Activated naive CD4-positive, alpha-beta T cell treated with anti-CD3 and anti-CD28 coated beads, Interleukin-2, amount 10 ng/mL, durations not matched to agents 7 days and 5 days (primary cell): ENCODE measurements around the gene SLC8A1.

Experiments
- CTCF ChIA-PET: fragments of 350-600 bp; sonication (Branson Sonifier 250); formaldehyde crosslinking; loops from one replicate; lab custom pipeline; 2021; ENCODE audit warnings: antibody characterized with exemption; lab: Charles Lee
- DNase-seq: peaks from one replicate; pipeline ENCODE4 v3.0.0-alpha.2; 2020
- H3K27ac Mint-ChIP-seq: one replicate; pipeline ENCODE4 v1.8.0; 2021; ENCODE audit warnings: mild to moderate bottlenecking, moderate library complexity, mixed read lengths
- H3K27me3 Mint-ChIP-seq: one replicate; pipeline ENCODE4 v1.8.0; 2021; ENCODE audit warnings: mild to moderate bottlenecking, mixed read lengths
- H3K36me3 Mint-ChIP-seq: one replicate; pipeline ENCODE4 v1.8.0; 2021; ENCODE audit warnings: mixed read lengths
- H3K4me1 Mint-ChIP-seq: one replicate; pipeline ENCODE4 v1.8.0; 2021; ENCODE audit warnings: mixed read lengths
- H3K4me3 Mint-ChIP-seq: one replicate; pipeline ENCODE4 v1.8.0; 2021; ENCODE audit warnings: mild to moderate bottlenecking, moderate library complexity, mixed read lengths
- H3K9me3 Mint-ChIP-seq: one replicate; pipeline ENCODE4 v1.8.0; 2021; ENCODE audit warnings: mixed read lengths

Gene SLC8A1

GRCh38 chr2:40451918-40452605 lies at the start of gene SLC8A1:
Gene SLC8A1, minus strand, starts transcription at chr2:40452090.
- Mint-ChIP-seq H3K27ac (no peak within 1 kb of the TSS), H3K4me1 (peaks cover 18% of the 10 kb centered on the region), H3K27me3 (peaks cover 41% of the 10 kb centered on the region), H3K4me3 (peak within 1 kb of the TSS; percentile 68), H3K9me3 (no peaks in the 10 kb centered on the region), H3K36me3 (no peaks in the 10 kb centered on the region)
- CTCF ChIA-PET = no interaction called here
- peak; percentile 24 for DNase-seq

GRCh38 chr2:40499437-40499836 lies 47.5 kb upstream of the SLC8A1 start:
- CTCF ChIA-PET = no interaction called here
- DNase-seq = no peak
- Mint-ChIP-seq H3K27me3 (no peaks in the 10 kb centered on the region), H3K4me3 (no peak overlapping the region), H3K4me1 (no peaks in the 10 kb centered on the region), H3K36me3 (no peaks in the 10 kb centered on the region), H3K27ac (no peak overlapping the region), H3K9me3 (no peaks in the 10 kb centered on the region)

DNA sequence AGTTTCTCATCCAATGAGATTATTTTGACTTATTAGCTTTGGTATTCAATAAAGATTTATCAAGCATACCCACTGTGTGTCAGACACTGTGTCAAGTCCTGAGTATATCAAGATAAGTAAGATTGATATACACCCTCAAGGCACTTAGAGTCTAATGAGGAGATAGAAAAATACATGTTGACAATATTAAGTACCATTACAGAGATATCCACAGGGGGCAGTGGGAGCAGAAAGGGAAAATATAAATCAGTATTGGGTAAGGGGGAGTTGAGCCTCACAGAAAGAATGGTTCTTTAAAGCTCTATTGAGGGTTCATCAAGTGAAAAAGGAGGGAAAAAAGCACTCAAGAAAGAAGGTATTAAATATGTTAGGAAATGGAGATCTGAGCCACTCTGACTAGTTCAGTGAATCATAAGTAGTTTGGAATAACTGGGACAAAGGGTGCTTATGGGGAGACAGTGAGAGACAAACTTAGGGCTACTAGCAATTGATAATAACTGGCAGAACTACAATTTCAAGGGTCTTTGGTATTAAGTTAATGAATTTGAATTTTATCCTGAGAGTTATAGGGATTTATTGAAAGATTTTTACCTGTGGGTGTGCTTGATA lies 45.5 kb upstream of the SLC8A1 start:
- CTCF ChIA-PET = no interaction called here
- H3K27me3 Mint-ChIP-seq = no peaks in the 10 kb centered on the region
- H3K9me3 Mint-ChIP-seq = no peaks in the 10 kb centered on the region
- no peak overlapping the region for H3K4me3 Mint-ChIP-seq
- H3K4me1 Mint-ChIP-seq = no peaks in the 10 kb centered on the region
- H3K27ac Mint-ChIP-seq = no peak overlapping the region
- DNase-seq = no peak
- no peaks in the 10 kb centered on the region for H3K36me3 Mint-ChIP-seq

DNA sequence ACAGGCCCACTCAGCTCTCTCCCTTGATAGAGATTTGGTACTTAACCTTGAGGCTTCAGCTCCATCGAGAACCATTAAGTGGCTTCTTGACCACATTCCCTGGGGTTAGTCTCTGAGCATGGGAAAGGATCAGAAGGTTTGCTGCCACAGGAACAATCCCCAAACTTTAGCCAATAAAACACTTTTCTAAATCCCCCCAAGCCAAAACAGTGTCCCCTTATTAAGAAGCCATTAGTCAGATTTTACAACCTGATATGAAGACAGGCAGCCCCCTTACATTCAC lies 37.7 kb upstream of the SLC8A1 start:
- Mint-ChIP-seq H3K27ac (no peak overlapping the region), H3K4me3 (peak overlapping the region; percentile 59)

GRCh38 chr2:40488927-40489677 lies 37.2 kb upstream of the SLC8A1 start:
- Mint-ChIP-seq H3K4me1 (peaks cover 10% of the 10 kb centered on the region), H3K4me3 (peak overlapping the region; percentile 59), H3K9me3 (no peaks in the 10 kb centered on the region), H3K36me3 (no peaks in the 10 kb centered on the region), H3K27ac (no peak overlapping the region), H3K27me3 (no peaks in the 10 kb centered on the region)
- CTCF ChIA-PET = interaction anchor here (0.8 kb wide), 1 partner anchor 64 kb away, joined by 4 read pairs; no protein-coding TSS in a partner anchor
- no peak for DNase-seq

More for the DNA sequence above, 37.7 kb upstream of the SLC8A1 start:
- CTCF ChIA-PET = no interaction called here
- Mint-ChIP-seq H3K36me3 (no peaks in the 10 kb centered on the region), H3K27me3 (no peaks in the 10 kb centered on the region), H3K9me3 (no peaks in the 10 kb centered on the region), H3K4me1 (peaks cover 10% of the 10 kb centered on the region)
- DNase-seq = no peak

DNA sequence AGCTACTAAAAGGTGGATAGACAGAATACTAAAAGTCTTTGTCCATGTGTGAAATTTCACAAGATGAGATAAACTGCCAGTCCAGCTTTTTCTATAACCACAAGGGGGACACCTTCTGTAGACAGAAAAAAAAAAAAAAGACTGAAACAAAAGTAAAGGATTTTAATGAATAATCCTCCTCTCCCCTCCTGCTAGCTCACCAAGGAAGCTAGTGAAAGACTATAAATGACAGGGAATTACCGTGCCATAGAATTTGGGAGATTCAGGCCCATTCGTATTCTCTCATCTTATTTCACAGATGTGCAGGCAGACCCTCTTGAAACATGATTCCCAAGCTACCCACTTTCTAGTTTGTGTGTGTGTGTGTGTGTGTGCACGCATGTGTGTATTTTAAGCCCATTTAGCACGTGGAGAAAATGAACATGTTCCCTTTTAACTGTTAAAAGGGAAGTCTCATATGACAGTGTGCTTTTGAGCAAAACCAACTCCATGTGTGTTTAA lies 36.3 kb upstream of the SLC8A1 start:
- peaks cover 10% of the 10 kb centered on the region for H3K4me1 Mint-ChIP-seq
- no peaks in the 10 kb centered on the region for H3K36me3 Mint-ChIP-seq
- CTCF ChIA-PET = interaction anchor here (0.8 kb wide), 1 partner anchor 64 kb away, joined by 4 read pairs; no protein-coding TSS in a partner anchor
- no peak for DNase-seq
- no peaks in the 10 kb centered on the region for H3K9me3 Mint-ChIP-seq
- no peaks in the 10 kb centered on the region for H3K27me3 Mint-ChIP-seq
- no peak overlapping the region for H3K4me3 Mint-ChIP-seq
- no peak overlapping the region for H3K27ac Mint-ChIP-seq

- no peaks in the 10 kb centered on the region for H3K36me3 Mint-ChIP-seq
- H3K9me3 Mint-ChIP-seq = no peaks in the 10 kb centered on the region
- H3K4me1 Mint-ChIP-seq = peaks cover 10% of the 10 kb centered on the region
- H3K27ac Mint-ChIP-seq = no peak overlapping the region
- no peaks in the 10 kb centered on the region for H3K27me3 Mint-ChIP-seq
- no peak for DNase-seq
- no peak overlapping the region for H3K4me3 Mint-ChIP-seq
- CTCF ChIA-PET = no interaction called here
Observed at GRCh38 chr2:40487602-40488001, 35.7 kb upstream of the SLC8A1 start.

DNA sequence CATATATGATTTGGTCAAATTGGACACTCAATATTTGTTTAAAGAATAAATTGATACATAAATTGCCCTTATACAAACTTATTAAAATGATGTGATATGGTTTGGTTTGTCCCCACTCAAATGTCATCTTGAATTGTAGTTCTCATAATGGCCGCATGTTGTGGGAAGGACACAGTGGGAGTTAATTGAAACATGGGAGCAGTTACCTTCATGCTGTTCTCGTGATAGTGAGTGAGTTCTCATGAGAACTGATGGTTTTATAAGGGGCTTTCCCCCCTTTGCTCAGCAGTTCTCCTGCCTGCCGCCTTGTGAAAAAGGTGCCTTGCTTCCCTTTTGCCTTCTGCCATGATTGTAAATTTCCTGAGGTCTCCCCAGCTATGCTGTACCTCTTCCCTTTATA lies 34.0 kb upstream of the SLC8A1 start:
- Mint-ChIP-seq H3K4me3 (no peak overlapping the region), H3K27me3 (no peaks in the 10 kb centered on the region), H3K4me1 (peaks cover 10% of the 10 kb centered on the region), H3K27ac (no peak overlapping the region), H3K9me3 (no peaks in the 10 kb centered on the region), H3K36me3 (no peaks in the 10 kb centered on the region)
- CTCF ChIA-PET = no interaction called here
- DNase-seq = no peak

DNA sequence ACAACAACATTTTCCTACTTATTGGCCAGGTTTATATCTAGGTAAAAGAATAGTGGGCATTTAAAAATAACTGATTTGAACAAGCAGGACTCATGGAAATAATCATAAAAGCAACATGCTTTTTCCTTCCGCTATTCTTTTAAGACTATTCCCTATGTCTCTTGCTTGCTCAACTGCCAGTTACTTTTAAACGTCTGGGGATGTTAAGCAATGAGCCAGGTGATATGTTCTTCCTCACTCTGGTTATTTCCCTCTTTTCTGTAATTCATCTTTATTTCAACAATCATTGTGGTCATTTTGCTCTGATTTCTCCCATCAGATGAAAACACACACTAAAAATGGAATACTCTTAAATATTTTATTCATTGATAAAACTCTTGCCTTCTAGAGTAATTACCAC lies 33.4 kb upstream of the SLC8A1 start:
- H3K4me1 Mint-ChIP-seq = peaks cover 10% of the 10 kb centered on the region
- no peaks in the 10 kb centered on the region for H3K36me3 Mint-ChIP-seq
- no peak overlapping the region for H3K4me3 Mint-ChIP-seq
- no peak for DNase-seq
- no peaks in the 10 kb centered on the region for H3K27me3 Mint-ChIP-seq
- no peak overlapping the region for H3K27ac Mint-ChIP-seq
- CTCF ChIA-PET = no interaction called here
- H3K9me3 Mint-ChIP-seq = no peaks in the 10 kb centered on the region

- no peak overlapping the region for H3K4me3 Mint-ChIP-seq
- no peak overlapping the region for H3K27ac Mint-ChIP-seq
- H3K27me3 Mint-ChIP-seq = no peaks in the 10 kb centered on the region
- DNase-seq = no peak
- H3K4me1 Mint-ChIP-seq = no peaks in the 10 kb centered on the region
- no peaks in the 10 kb centered on the region for H3K9me3 Mint-ChIP-seq
- CTCF ChIA-PET = no interaction called here
- no peaks in the 10 kb centered on the region for H3K36me3 Mint-ChIP-seq
Observed at GRCh38 chr2:40483549-40484243, 31.8 kb upstream of the SLC8A1 start.

DNA sequence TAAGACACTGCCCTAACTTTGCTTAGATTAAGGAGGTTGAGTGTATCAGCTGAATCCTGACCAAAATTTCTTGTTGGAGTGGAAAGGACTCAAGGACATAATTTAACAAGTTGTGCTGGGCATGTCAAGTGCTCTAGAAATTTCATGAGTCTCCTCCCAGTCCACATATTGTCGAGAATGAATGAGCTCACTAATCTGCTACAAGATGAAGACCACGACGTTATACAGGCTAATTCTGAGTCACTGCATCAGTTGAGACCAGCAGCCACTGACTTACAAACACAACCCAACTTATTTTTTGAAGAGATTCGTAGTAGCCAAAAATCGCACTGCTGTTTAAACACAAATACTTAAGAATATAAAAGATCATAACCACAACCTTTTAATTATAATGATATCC lies 28.7 kb upstream of the SLC8A1 start:
- H3K27me3 Mint-ChIP-seq = no peaks in the 10 kb centered on the region
- H3K36me3 Mint-ChIP-seq = no peaks in the 10 kb centered on the region
- H3K27ac Mint-ChIP-seq = no peak overlapping the region
- no peak for DNase-seq
- no peaks in the 10 kb centered on the region for H3K9me3 Mint-ChIP-seq
- H3K4me1 Mint-ChIP-seq = no peaks in the 10 kb centered on the region
- CTCF ChIA-PET = no interaction called here
- no peak overlapping the region for H3K4me3 Mint-ChIP-seq

DNA sequence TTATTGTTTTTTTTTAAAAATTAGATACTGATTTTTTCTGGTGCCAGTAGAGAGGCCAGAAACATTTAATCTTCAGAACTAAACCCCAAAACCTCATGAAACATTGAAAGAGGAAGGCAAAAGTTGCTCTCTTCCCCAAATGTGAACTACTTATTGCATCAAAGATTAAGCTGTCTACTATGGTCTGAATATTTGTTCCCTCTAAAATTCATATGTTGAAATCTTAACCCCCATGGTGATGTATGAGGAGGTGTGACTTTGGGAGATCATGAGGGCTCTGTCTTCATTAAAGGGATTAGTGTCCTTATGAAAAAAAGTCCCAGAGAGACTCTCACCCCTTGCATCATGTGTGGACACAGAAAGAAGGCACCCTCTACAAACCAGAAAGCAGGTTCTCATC lies 28.2 kb upstream of the SLC8A1 start:
- no peaks in the 10 kb centered on the region for H3K9me3 Mint-ChIP-seq
- H3K27me3 Mint-ChIP-seq = no peaks in the 10 kb centered on the region
- H3K4me1 Mint-ChIP-seq = no peaks in the 10 kb centered on the region
- CTCF ChIA-PET = no interaction called here
- H3K36me3 Mint-ChIP-seq = no peaks in the 10 kb centered on the region
- H3K4me3 Mint-ChIP-seq = no peak overlapping the region
- no peak overlapping the region for H3K27ac Mint-ChIP-seq
- no peak for DNase-seq

DNA sequence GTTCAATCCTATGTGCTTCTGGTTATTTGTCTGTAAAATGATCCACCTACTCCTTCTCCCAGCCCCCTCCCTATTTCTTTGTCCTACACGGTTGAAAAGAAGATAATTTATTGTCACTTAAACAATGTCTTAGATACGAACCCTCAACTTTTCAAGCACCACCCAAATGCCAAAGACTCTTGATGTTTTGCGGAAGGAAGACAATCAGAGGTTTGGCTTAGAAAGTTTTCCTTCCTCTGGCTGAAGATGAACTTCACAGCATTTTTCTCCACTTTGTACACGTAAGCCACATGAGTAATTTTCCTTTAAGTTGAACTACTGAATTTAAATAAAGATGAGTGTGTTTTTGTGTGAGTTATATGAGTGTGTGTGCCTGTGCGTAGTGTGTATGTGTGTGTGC lies 25.5 kb upstream of the SLC8A1 start:
- Mint-ChIP-seq H3K4me3 (no peak overlapping the region), H3K36me3 (no peaks in the 10 kb centered on the region), H3K9me3 (no peaks in the 10 kb centered on the region), H3K27ac (no peak overlapping the region), H3K4me1 (no peaks in the 10 kb centered on the region), H3K27me3 (no peaks in the 10 kb centered on the region)
- CTCF ChIA-PET = no interaction called here
- no peak for DNase-seq

DNA sequence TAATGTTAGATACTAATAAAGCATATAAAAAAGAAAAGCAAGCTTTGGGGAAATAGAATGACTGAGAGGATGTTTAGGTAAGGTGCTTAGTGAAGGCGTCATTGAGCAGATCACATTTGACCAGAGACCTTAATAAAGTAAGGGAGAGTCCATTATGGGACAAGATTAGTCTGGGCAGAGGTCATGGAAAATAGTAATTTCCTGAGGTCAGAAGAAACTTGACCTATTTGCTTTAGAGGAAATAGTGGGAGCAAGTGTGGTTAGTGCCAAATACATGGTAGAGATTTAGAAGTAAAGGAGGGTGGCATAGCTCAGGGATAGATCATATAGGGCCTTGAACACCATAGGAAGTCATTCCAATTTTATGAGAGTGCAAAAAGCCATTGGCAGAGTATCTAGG lies 24.5 kb upstream of the SLC8A1 start:
- H3K27me3 Mint-ChIP-seq = no peaks in the 10 kb centered on the region
- H3K4me3 Mint-ChIP-seq = no peak overlapping the region
- no peak for DNase-seq
- H3K4me1 Mint-ChIP-seq = no peaks in the 10 kb centered on the region
- H3K36me3 Mint-ChIP-seq = no peaks in the 10 kb centered on the region
- H3K27ac Mint-ChIP-seq = no peak overlapping the region
- CTCF ChIA-PET = no interaction called here
- no peaks in the 10 kb centered on the region for H3K9me3 Mint-ChIP-seq
